ENCODE measurements around the gene HERC4. TPM values are rescaled to one million over a fixed set of nuclear protein-coding genes. Genes with fewer than 3 reads are reported as not detected.
"Not testable (repeated sequence)": the region's sequence is repeated elsewhere in the genome, so short reads cannot be mapped to it uniquely, and the experiment has no call there.

The HERC4 gene
- total and polyA plus RNA-seq, 4 donors = 9.5 to 108 (median 55.0) TPM

DNA sequence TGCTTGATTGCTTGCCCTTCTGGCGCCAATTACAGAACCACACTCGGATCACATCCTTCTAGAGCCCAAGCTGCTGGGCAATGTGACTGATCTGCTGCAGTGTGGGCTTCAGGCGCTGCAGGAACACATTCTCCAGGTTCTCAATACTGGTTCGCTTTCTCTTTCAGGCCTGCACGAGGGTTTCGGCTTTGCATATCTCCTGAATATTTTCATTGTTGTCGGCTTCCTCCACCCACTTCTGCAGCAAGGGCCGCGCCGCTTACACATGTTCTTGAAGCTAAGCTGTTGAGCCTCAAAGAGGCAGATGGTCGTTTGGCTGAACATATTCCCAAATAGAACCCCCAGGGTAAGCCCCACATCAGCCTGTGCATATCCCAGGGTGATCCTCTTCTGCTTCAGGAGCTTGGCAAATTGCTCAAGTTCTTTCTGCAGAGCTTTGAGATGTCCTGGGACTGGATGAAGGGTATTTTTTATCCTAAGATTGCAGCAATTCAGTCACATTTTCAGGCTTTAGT, 64.6 kb downstream of the HERC4 start:
- Histone ChIP-seq H3K36me3 (ENCODE audit: control insufficient read depth in 1 of 2, insufficient read depth in 2 of 2, low read length in 1 of 2) (peaks cover 5 to 6% of the 10 kb centered on the region in 2 donors), H3K27ac (ENCODE audit: low read depth in 1 of 2, low read length in 2 of 2) (no peak overlapping the region), H3K4me3 (ENCODE audit: low read length in 2 of 2) (no peak overlapping the region), H3K27me3 (ENCODE audit: control insufficient read depth in 1 of 2, insufficient read depth in 2 of 2, low read length in 1 of 2) (no peaks in the 10 kb centered on the region), H3K4me1 (ENCODE audit: control insufficient read depth in 1 of 2, insufficient read depth in 2 of 2, low read length in 2 of 2) (no peaks in the 10 kb centered on the region), H3K9me3 (ENCODE audit: control insufficient read depth, low read length) (no peaks in the 10 kb centered on the region)
- WGBS, 2 donors = 95 to 96% methylated on average over 11 of the region's 11 CpGs
- no peak for ATAC-seq (ENCODE audit: low FRiP score)
- DNase-seq = no peak
- intact Hi-C loops (cut with DNase I) = no loop called here

DNA sequence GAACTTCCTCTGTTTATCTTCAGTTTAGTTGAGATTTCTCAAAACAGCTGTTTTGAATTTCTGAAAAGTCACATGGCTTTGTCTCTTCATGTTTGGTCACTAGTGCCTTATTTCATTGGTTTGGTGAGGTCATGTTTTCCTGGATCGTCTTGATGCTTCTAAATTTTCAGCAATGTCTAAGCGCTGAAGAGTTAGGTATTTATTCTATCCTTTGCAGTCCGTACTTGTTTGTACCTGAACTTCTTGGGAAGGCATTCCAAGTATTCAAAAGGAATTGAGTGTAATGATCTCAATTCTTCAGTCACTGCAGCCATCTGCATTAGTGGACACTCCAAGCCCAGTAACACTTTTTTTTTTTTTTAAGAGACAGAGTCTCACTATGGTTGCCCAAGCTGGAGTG, 67.7 kb downstream of the HERC4 start:
- ATAC-seq (ENCODE audit: low FRiP score) = no peak
- DNase-seq = no peak
- peaks cover 5 to 6% of the 10 kb centered on the region in 2 donors for H3K36me3 ChIP-seq (ENCODE audit: control insufficient read depth in 1 of 2, insufficient read depth in 2 of 2, low read length in 1 of 2)
- H3K27me3 ChIP-seq (ENCODE audit: control insufficient read depth in 1 of 2, insufficient read depth in 2 of 2, low read length in 1 of 2) = no peaks in the 10 kb centered on the region
- WGBS, 2 donors = 94 to 96% methylated on average over 3 of the region's 3 CpGs
- H3K4me1 ChIP-seq (ENCODE audit: control insufficient read depth in 1 of 2, insufficient read depth in 2 of 2, low read length in 2 of 2) = no peaks in the 10 kb centered on the region
- no peaks in the 10 kb centered on the region for H3K9me3 ChIP-seq (ENCODE audit: control insufficient read depth, low read length)
- no peak overlapping the region for H3K27ac ChIP-seq (ENCODE audit: low read depth in 1 of 2, low read length in 2 of 2)
- no peak overlapping the region for H3K4me3 ChIP-seq (ENCODE audit: low read length in 2 of 2)
- intact Hi-C loops (cut with DNase I) = no loop called here

DNA sequence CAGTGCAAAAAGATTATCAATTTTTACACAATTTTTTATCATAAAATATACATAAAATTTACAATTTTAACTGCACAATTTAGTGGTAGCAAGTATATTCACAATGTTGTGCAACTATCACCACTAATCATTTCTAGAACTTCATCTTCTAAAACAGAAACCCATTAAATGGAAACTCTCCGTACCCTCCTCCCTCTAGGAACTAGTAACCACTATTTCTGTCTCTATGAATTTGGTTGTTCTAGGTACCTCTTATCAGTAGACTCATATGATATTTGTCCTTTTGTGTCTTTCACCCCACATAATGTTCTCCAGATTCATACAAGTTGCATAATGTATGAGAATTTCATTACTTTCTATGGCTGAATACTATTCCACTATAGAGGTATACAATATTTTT, 73.5 kb downstream of the HERC4 start:
- Histone ChIP-seq H3K27ac (ENCODE audit: low read depth in 1 of 2, low read length in 2 of 2) (no peak overlapping the region), H3K27me3 (ENCODE audit: control insufficient read depth in 1 of 2, insufficient read depth in 2 of 2, low read length in 1 of 2) (no peaks in the 10 kb centered on the region), H3K9me3 (ENCODE audit: control insufficient read depth, low read length) (no peaks in the 10 kb centered on the region), H3K4me3 (ENCODE audit: low read length in 2 of 2) (no peak overlapping the region), H3K36me3 (ENCODE audit: control insufficient read depth in 1 of 2, insufficient read depth in 2 of 2, low read length in 1 of 2) (no peaks in the 10 kb centered on the region), H3K4me1 (ENCODE audit: control insufficient read depth in 1 of 2, insufficient read depth in 2 of 2, low read length in 2 of 2) (no peaks in the 10 kb centered on the region)
- 100% methylated on average over 1 of the region's 1 CpG for WGBS, 2 donors
- no peak for DNase-seq
- no peak for ATAC-seq (ENCODE audit: low FRiP score)
- intact Hi-C loops (cut with DNase I) = no loop called here

DNA sequence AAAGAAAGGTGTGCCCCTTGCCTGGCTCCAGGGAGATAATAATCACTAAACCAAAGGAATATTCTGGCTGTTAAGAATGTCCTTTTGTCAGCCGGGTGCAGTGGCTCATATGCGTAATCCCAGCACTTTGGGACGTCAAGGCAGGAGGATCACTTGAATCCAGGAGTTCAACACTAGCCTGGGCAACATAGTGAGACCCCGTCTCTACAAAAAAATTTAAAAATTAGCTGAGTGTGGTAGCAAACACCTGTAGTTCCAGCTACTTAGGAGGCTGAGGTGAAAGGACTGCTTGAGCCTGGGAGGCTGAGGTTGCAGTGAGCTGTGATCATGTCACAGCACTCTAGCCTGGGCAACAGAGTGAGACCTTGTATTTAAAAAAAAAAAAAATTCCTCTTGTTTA, 74.1 kb downstream of the HERC4 start:
- Histone ChIP-seq H3K27ac (ENCODE audit: low read depth in 1 of 2, low read length in 2 of 2) (no peak overlapping the region), H3K36me3 (ENCODE audit: control insufficient read depth in 1 of 2, insufficient read depth in 2 of 2, low read length in 1 of 2) (no peaks in the 10 kb centered on the region), H3K9me3 (ENCODE audit: control insufficient read depth, low read length) (no peaks in the 10 kb centered on the region), H3K27me3 (ENCODE audit: control insufficient read depth in 1 of 2, insufficient read depth in 2 of 2, low read length in 1 of 2) (no peaks in the 10 kb centered on the region), H3K4me3 (ENCODE audit: low read length in 2 of 2) (no peak overlapping the region), H3K4me1 (ENCODE audit: control insufficient read depth in 1 of 2, insufficient read depth in 2 of 2, low read length in 2 of 2) (no peaks in the 10 kb centered on the region)
- 94 to 96% methylated on average over 4 of the region's 4 CpGs for WGBS, 2 donors
- intact Hi-C loops (cut with DNase I) = no loop called here
- ATAC-seq (ENCODE audit: low FRiP score) (no peak), DNase-seq (no peak)

DNA sequence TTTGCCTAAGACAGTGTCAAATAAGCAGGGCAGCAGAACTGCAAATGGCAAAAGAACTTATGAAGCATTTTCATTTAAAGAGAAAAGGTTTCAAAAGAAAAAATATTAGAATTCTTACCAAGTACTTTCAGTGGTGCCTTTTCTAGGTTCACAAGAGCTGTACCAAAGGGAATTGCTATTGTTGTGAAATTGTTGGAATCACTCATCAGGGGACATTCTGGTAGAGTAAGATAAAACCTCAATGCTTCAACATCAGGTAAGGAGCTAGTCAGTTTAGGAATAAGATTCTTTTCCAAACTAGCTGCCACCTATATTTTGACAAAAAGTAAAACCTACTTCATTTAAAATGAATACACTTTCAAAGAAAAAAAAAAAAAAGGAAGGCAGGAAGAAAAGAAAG, 85.0 kb downstream of the HERC4 start:
- ATAC-seq (ENCODE audit: low FRiP score) = no peak

DNA sequence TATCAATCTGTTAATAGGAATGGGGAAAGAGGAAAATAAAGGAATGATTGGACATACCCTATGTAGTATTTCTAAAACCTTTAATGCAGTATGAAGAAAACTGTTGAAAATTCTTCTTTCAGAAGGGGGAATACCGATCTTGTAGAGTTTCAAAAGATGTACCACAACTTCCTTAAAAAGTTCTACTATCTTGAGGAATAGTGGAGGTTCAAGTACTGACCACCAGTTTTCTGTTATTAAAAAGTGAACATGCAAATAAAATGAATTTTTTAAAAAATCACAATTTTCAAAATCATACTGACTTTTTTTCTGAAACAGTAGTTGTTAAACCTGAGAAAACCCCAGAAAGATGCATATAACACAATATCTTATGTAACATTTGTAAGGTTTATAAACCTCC, 86.5 kb downstream of the HERC4 start:
- Histone ChIP-seq H3K9me3 (ENCODE audit: control insufficient read depth, low read length) (no peaks in the 10 kb centered on the region), H3K4me3 (ENCODE audit: low read length in 2 of 2) (no peak overlapping the region), H3K27ac (ENCODE audit: low read depth in 1 of 2, low read length in 2 of 2) (no peak overlapping the region), H3K27me3 (ENCODE audit: control insufficient read depth in 1 of 2, insufficient read depth in 2 of 2, low read length in 1 of 2) (no peaks in the 10 kb centered on the region), H3K36me3 (ENCODE audit: control insufficient read depth in 1 of 2, insufficient read depth in 2 of 2, low read length in 1 of 2) (peaks cover 3 to 4% of the 10 kb centered on the region in 2 donors), H3K4me1 (ENCODE audit: control insufficient read depth in 1 of 2, insufficient read depth in 2 of 2, low read length in 2 of 2) (no peaks in the 10 kb centered on the region)
- ATAC-seq (ENCODE audit: low FRiP score) = no peak
- intact Hi-C loops (cut with DNase I) = no loop called here
- WGBS, 2 donors = 89 to 90% methylated on average over 1 of the region's 1 CpG
- DNase-seq = no peak

More for the DNA sequence above, 85.0 kb downstream of the HERC4 start:
- DNase-seq = no peak
- no peak overlapping the region for H3K27ac ChIP-seq (ENCODE audit: low read depth in 1 of 2, low read length in 2 of 2)
- peaks cover 3 to 4% of the 10 kb centered on the region in 2 donors for H3K36me3 ChIP-seq (ENCODE audit: control insufficient read depth in 1 of 2, insufficient read depth in 2 of 2, low read length in 1 of 2)
- H3K9me3 ChIP-seq (ENCODE audit: control insufficient read depth, low read length) = no peaks in the 10 kb centered on the region
- intact Hi-C loops (cut with DNase I) = no loop called here
- no peak overlapping the region for H3K4me3 ChIP-seq (ENCODE audit: low read length in 2 of 2)
- H3K27me3 ChIP-seq (ENCODE audit: control insufficient read depth in 1 of 2, insufficient read depth in 2 of 2, low read length in 1 of 2) = no peaks in the 10 kb centered on the region
- H3K4me1 ChIP-seq (ENCODE audit: control insufficient read depth in 1 of 2, insufficient read depth in 2 of 2, low read length in 2 of 2) = no peaks in the 10 kb centered on the region

DNA sequence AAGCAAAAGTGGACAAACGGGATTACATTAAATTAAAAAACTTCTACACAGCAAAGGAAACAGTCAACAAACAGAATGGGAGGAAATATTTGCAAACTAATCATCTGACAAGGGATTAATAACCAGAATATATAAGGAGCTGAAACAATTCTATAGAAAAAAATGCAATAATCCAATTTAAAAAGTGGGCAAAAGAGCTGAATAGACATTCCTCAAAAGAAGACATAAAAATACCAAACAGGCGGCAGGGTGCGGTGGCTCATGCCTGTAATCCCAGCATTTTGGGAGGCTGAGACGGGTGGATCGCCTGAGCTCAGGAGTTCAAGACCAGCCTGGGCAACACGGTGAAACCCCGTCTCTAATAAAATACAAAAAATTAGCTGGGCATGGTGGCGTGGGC, 92.5 kb downstream of the HERC4 start:
- H3K4me3 ChIP-seq (ENCODE audit: low read length in 2 of 2); H3K9me3 ChIP-seq (ENCODE audit: control insufficient read depth, low read length); H3K36me3 ChIP-seq (ENCODE audit: control insufficient read depth in 1 of 2, insufficient read depth in 2 of 2, low read length in 1 of 2); H3K27ac ChIP-seq (ENCODE audit: low read depth in 1 of 2, low read length in 2 of 2); H3K4me1 ChIP-seq (ENCODE audit: control insufficient read depth in 1 of 2, insufficient read depth in 2 of 2, low read length in 2 of 2); DNase-seq; intact Hi-C loops (cut with DNase I); H3K27me3 ChIP-seq (ENCODE audit: control insufficient read depth in 1 of 2, insufficient read depth in 2 of 2, low read length in 1 of 2); ATAC-seq (ENCODE audit: low FRiP score): not testable (repeated sequence)
- WGBS, 2 donors = 96 to 98% methylated on average over 8 of the region's 8 CpGs

DNA sequence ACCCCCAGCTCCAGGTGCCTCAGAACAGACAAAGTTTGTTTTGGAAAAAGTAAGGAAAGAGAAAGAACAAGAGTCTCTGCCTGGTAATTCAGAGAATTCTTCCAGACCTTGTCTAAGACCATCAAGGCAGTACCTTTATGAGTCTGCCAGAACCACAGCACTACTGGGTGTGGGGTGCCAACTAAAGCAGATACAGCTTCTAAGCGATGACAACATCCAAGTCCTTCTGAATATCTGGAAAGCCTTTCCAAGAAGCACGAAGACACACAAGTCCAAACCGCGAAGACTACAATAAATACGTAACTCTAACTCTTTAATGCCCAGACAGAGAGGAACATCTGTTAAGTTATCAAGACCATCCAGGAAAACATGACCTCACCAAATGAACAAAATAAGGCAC, 96.3 kb downstream of the HERC4 start:
- WGBS, 2 donors = 11 to 20% methylated on average over 5 of the region's 5 CpGs
- DNase-seq (no peak), ATAC-seq (ENCODE audit: low FRiP score) (no peak)
- Histone ChIP-seq H3K4me1 (ENCODE audit: control insufficient read depth in 1 of 2, insufficient read depth in 2 of 2, low read length in 2 of 2) (no peaks in the 10 kb centered on the region), H3K27me3 (ENCODE audit: control insufficient read depth in 1 of 2, insufficient read depth in 2 of 2, low read length in 1 of 2) (no peaks in the 10 kb centered on the region), H3K36me3 (ENCODE audit: control insufficient read depth in 1 of 2, insufficient read depth in 2 of 2, low read length in 1 of 2) (no peaks in the 10 kb centered on the region), H3K27ac (ENCODE audit: low read depth in 1 of 2, low read length in 2 of 2) (no peak overlapping the region), H3K4me3 (ENCODE audit: low read length in 2 of 2) (no peak overlapping the region), H3K9me3 (ENCODE audit: control insufficient read depth, low read length) (no peaks in the 10 kb centered on the region)
- intact Hi-C loops (cut with DNase I) = no loop called here

DNA sequence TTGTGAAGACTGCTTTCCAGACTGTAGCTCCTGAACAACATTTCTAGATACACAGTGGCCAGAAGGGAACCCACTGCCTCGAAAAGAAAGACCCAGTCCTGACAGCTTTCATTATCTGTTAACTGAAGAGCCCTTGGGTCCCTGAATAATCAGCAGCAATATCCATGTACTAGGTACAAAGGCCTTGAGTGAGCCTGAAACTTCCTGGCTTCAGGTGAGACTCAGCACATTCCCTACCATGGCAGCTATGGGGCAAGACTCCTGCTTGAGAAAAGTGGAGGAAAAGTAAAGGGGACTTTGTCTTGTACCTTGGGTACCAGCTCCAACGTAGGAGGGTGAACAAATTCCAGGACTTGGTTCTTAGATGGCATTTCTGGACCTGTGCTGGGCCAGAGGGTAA, 97.8 kb downstream of the HERC4 start:
- Histone ChIP-seq H3K27me3 (ENCODE audit: control insufficient read depth in 1 of 2, insufficient read depth in 2 of 2, low read length in 1 of 2) (no peaks in the 10 kb centered on the region), H3K27ac (ENCODE audit: low read depth in 1 of 2, low read length in 2 of 2) (no peak overlapping the region), H3K9me3 (ENCODE audit: control insufficient read depth, low read length) (no peaks in the 10 kb centered on the region), H3K36me3 (ENCODE audit: control insufficient read depth in 1 of 2, insufficient read depth in 2 of 2, low read length in 1 of 2) (peaks cover 0 to 2% of the 10 kb centered on the region in 2 donors), H3K4me1 (ENCODE audit: control insufficient read depth in 1 of 2, insufficient read depth in 2 of 2, low read length in 2 of 2) (no peaks in the 10 kb centered on the region), H3K4me3 (ENCODE audit: low read length in 2 of 2) (no peak overlapping the region)
- intact Hi-C loops (cut with DNase I) = no loop called here
- ATAC-seq (ENCODE audit: low FRiP score) = no peak
- WGBS, 2 donors = 88 to 91% methylated on average over 2 of the region's 2 CpGs
- no peak for DNase-seq
